Esophagus muscularis mucosa (tissue), 4 donors: ENCODE results near the gene KLC1. TPM values are rescaled to one million over a fixed set of nuclear protein-coding genes. Genes with fewer than 3 reads are reported as not detected.

Experiments used
- DNase-seq: peaks from one replicate; pipeline ENCODE4 v3.0.0-alpha.2; 2017; ENCODE audit errors: extremely low spot score
- H3K27ac ChIP-seq, 4 donors: fragments of 200-600 bp; sonication (generic); replicated peaks in 1 of 4; 1 replicate in 3 of 4; 2 replicates in 1 of 4; pipeline ENCODE4 v1.5.1; 2016 to 2019; ENCODE audit warnings: mild to moderate bottlenecking in 1 of 4
- H3K27me3 ChIP-seq, 4 donors: fragments of 200-600 bp; sonication (generic); one replicate each; pipeline versions ENCODE4 v1.5.1 to v1.6.0; 2016 to 2019
- H3K36me3 ChIP-seq, 4 donors: fragments of 200-600 bp; sonication (generic); one replicate each; pipeline ENCODE4 v1.5.1; 2016 to 2019
- H3K4me1 ChIP-seq, 4 donors: fragments of 200-600 bp; sonication (generic); one replicate each; pipeline ENCODE4 v1.5.1; 2016 to 2019
- H3K4me3 ChIP-seq, 4 donors: fragments of 200-600 bp; sonication (generic); 1 replicate in 2 of 4; 2 replicates in 2 of 4; pipeline ENCODE4 v1.5.1; 2016 to 2019; ENCODE audit warnings: mild to moderate bottlenecking in 4 of 4, moderate library complexity in 1 of 4
- H3K9me3 ChIP-seq, 4 donors: fragments of 200-600 bp; sonication (generic); 1 replicate in 3 of 4; 2 replicates in 1 of 4; pipeline ENCODE4 v1.5.1; 2016 to 2019
- CTCF ChIP-seq, 3 experiments: fragments of 200-600 bp in 2 of 3; fragments of 450-650 bp in 1 of 3; sonication (generic) in 2 of 3; IDR thresholded peaks; one replicate each; pipeline ENCODE4 v1.5.1; 2017 to 2019; ENCODE audit warnings: antibody characterized with exemption in 3 of 3, mild to moderate bottlenecking in 2 of 3, moderate library complexity in 1 of 3
- EP300 ChIP-seq: sonication (generic); formaldehyde crosslinking; IDR thresholded peaks from one replicate; pipeline ENCODE4 v1.6.1; 2017; ENCODE audit warnings: antibody characterized with exemption
- POLR2A ChIP-seq: fragments of 450-650 bp; IDR thresholded peaks from one replicate; pipeline ENCODE4 v1.6.1; 2017; ENCODE audit warnings: antibody characterized with exemption, moderate library complexity, mild to moderate bottlenecking, low read depth
- POLR2AphosphoS5 ChIP-seq, 2 donors: sonication (generic); formaldehyde crosslinking; IDR thresholded peaks; one replicate each; pipeline ENCODE4 v1.6.1; 2017; ENCODE audit warnings: antibody characterized with exemption in 2 of 2
- WGBS: methylation state at CpG from one replicate; pipeline ENCODE4 v1.1.5; 2018; 5-methylcytosine and 5-hydroxymethylcytosine counted together
- intact Hi-C: fragments of 100-400 bp; cut with DNase I; formaldehyde crosslinking; loops from one replicate; pipeline ENCODE4 v1.15.1; 2023
- total RNA-seq, 4 donors: library from RNA; depleted of rRNA; stranded (reverse); fragments of >200 nt; gene quantifications; one replicate each; pipeline versions ENCODE4 v1.1.0 to v1.2.1, GENCODE V29; 2016

KLC1 gene
- total RNA-seq, 4 donors from 2014 or later = 285 to 343 (median 312) TPM

- peaks cover 0 to 22% (median 6%) of the 10 kb centered on the region in 4 donors for H3K36me3 ChIP-seq
- 60% methylated on average over 1 of the region's 1 CpG for WGBS
- H3K9me3 ChIP-seq = no peaks in the 10 kb centered on the region
- no peak overlapping the region for H3K4me3 ChIP-seq
- peaks cover 68 to 86% (median 83%) of the 10 kb centered on the region in 4 donors for H3K4me1 ChIP-seq
- TF ChIP-seq POLR2AphosphoS5 (IDR thresholded peaks at IDR 0.05) (no peak), POLR2A (no peak), CTCF (IDR thresholded peaks at IDR 0.05) (no peak), EP300 (no peak)
- DNase-seq = no peak
- H3K27me3 ChIP-seq = no peaks in the 10 kb centered on the region
- intact Hi-C loops = loop anchor here (5.0 kb wide), 1 partner anchor 34 kb away; no protein-coding TSS in a partner anchor
- peak overlapping the region in 1 of 4 donors; percentile 6 for H3K27ac ChIP-seq
Measured at GRCh38 chr14:103633391-103633790, 4.4 kb downstream of the KLC1 start.

- WGBS = 67% methylated on average over 4 of the region's 4 CpGs
- peaks cover 0 to 22% (median 6%) of the 10 kb centered on the region in 4 donors for H3K36me3 ChIP-seq
- H3K4me1 ChIP-seq = peaks cover 68 to 90% (median 88%) of the 10 kb centered on the region in 4 donors
- DNase-seq = no peak
- no peaks in the 10 kb centered on the region for H3K9me3 ChIP-seq
- H3K27ac ChIP-seq = peak overlapping the region in 3 of 4 donors; percentile 27 to 56 (median 51)
- no peak for TF ChIP-seq POLR2AphosphoS5 (IDR thresholded peaks at IDR 0.05)
- no peak for TF ChIP-seq POLR2A
- TF ChIP-seq CTCF (IDR thresholded peaks at IDR 0.05) = no peak
- no peaks in the 10 kb centered on the region for H3K27me3 ChIP-seq
- intact Hi-C loops = loop anchor here (5.0 kb wide), 1 partner anchor 33 kb away; no protein-coding TSS in a partner anchor
- no peak overlapping the region for H3K4me3 ChIP-seq
Measured at GRCh38 chr14:103634156-103634555, 5.1 kb downstream of the KLC1 start.

- WGBS = 74% methylated on average over 3 of the region's 3 CpGs
- H3K4me1 ChIP-seq = peaks cover 47 to 89% (median 80%) of the 10 kb centered on the region in 4 donors
- no peak for DNase-seq
- peaks cover 0 to 5% (median 1%) of the 10 kb centered on the region in 4 donors for H3K36me3 ChIP-seq
- H3K27ac ChIP-seq = peak overlapping the region in 1 of 4 donors; percentile 55
- H3K9me3 ChIP-seq = no peaks in the 10 kb centered on the region
- no peaks in the 10 kb centered on the region for H3K27me3 ChIP-seq
- H3K4me3 ChIP-seq = no peak overlapping the region
- intact Hi-C loops = no loop called here
- TF ChIP-seq CTCF (IDR thresholded peaks at IDR 0.05) = no peak
- no peak for TF ChIP-seq POLR2A
- TF ChIP-seq POLR2AphosphoS5 (IDR thresholded peaks at IDR 0.05) = no peak
- no peak for TF ChIP-seq EP300
Measured at GRCh38 chr14:103638594-103638993, 9.6 kb downstream of the KLC1 start.

GRCh38 chr14:103641161-103641560, 12.2 kb downstream of the KLC1 start:
- no peaks in the 10 kb centered on the region for H3K9me3 ChIP-seq
- peaks cover 0 to 5% (median 0%) of the 10 kb centered on the region in 4 donors for H3K36me3 ChIP-seq
- TF ChIP-seq POLR2A (no peak), EP300 (no peak)
- H3K27ac ChIP-seq = peak overlapping the region in 1 of 4 donors; percentile 22
- no peaks in the 10 kb centered on the region for H3K27me3 ChIP-seq
- 78% methylated on average over 4 of the region's 4 CpGs for WGBS
- intact Hi-C loops = no loop called here
- no peak overlapping the region for H3K4me3 ChIP-seq
- H3K4me1 ChIP-seq = peaks cover 23 to 86% (median 68%) of the 10 kb centered on the region in 4 donors
- no peak for DNase-seq

GRCh38 chr14:103646189-103646588, 17.2 kb downstream of the KLC1 start:
- no peak for TF ChIP-seq CTCF (IDR thresholded peaks at IDR 0.05)
- TF ChIP-seq POLR2AphosphoS5 (IDR thresholded peaks at IDR 0.05) = no peak
- no peak for TF ChIP-seq EP300
- no peak for TF ChIP-seq POLR2A
- H3K4me3 ChIP-seq = no peak overlapping the region
- 84% methylated on average over 3 of the region's 3 CpGs for WGBS
- no peak overlapping the region for H3K27ac ChIP-seq
- H3K36me3 ChIP-seq = no peaks in the 10 kb centered on the region
- H3K27me3 ChIP-seq = no peaks in the 10 kb centered on the region
- H3K4me1 ChIP-seq = peaks cover 8 to 79% (median 58%) of the 10 kb centered on the region in 4 donors
- H3K9me3 ChIP-seq = no peaks in the 10 kb centered on the region
- intact Hi-C loops = no loop called here
- no peak for DNase-seq
